Lung (tissue), 12 donors: ENCODE data around the gene FBXL13. TPM values are rescaled to one million over a fixed set of nuclear protein-coding genes. Genes with fewer than 3 reads are reported as not detected.

Experiments used
- ATAC-seq: fragments of 200-7000 bp; cut with Tn5 transposase; one replicate; pipeline ENCODE4 v1.9.1; 2020; ENCODE audit warnings: moderate number of reproducible peaks; ENCODE audit not compliant: insufficient read depth, low FRiP score
- DNase-seq, 3 donors: peaks; one replicate each; pipeline ENCODE4 v3.0.0-alpha.2; 2013 to 2017
- H3K27ac ChIP-seq, 2 donors: one replicate each; pipeline ENCODE4 v1.5.1; 2013; ENCODE audit warnings: mild to moderate bottlenecking in 2 of 2, moderate library complexity in 2 of 2, control low read depth in 1 of 2, inconsistent platforms in 1 of 2, low read depth in 1 of 2, low read length in 1 of 2
- H3K27me3 ChIP-seq, 3 donors: one replicate each; pipeline ENCODE4 v1.5.1; 2013; ENCODE audit warnings: low read length in 2 of 3; ENCODE audit not compliant: control insufficient read depth in 3 of 3, insufficient read depth in 3 of 3
- H3K36me3 ChIP-seq, 4 donors: one replicate each; pipeline ENCODE4 v1.5.1; 2013; ENCODE audit warnings: low read length in 4 of 4, mild to moderate bottlenecking in 1 of 4, moderate library complexity in 1 of 4; ENCODE audit not compliant: control insufficient read depth in 4 of 4, insufficient read depth in 4 of 4
- H3K4me1 ChIP-seq, 5 donors: one replicate each; pipeline ENCODE4 v1.5.1; 2013; ENCODE audit warnings: low read length in 5 of 5, mild to moderate bottlenecking in 2 of 5, moderate library complexity in 1 of 5; ENCODE audit not compliant: control insufficient read depth in 5 of 5, insufficient read depth in 5 of 5
- H3K4me3 ChIP-seq: one replicate; pipeline ENCODE4 v1.5.1; 2013; ENCODE audit warnings: mild to moderate bottlenecking, control low read depth, moderate library complexity
- H3K9ac ChIP-seq, 2 donors: one replicate each; pipeline ENCODE4 v1.5.1; 2013; ENCODE audit warnings: low read length in 2 of 2, control low read depth in 1 of 2; ENCODE audit not compliant: insufficient read depth in 1 of 2
- H3K9me3 ChIP-seq, 4 donors: one replicate each; pipeline ENCODE4 v1.5.1; 2013; ENCODE audit warnings: low read length in 3 of 4, mild to moderate bottlenecking in 1 of 4, moderate library complexity in 1 of 4; ENCODE audit not compliant: control insufficient read depth in 4 of 4, insufficient read depth in 3 of 4
- CTCF ChIP-seq: IDR thresholded peaks from 2 replicates; pipeline ENCODE4 v1.5.1; 2012; ENCODE audit warnings: mild to moderate bottlenecking; ENCODE audit errors: control extremely low read depth, extremely low read depth
- WGBS, 2 donors: extraction: QIAGEN DNeasy Blood & Tissue Kit; methylation state at CpG; one replicate each; pipeline ENCODE4 v1.1.7; 2013; 5-methylcytosine and 5-hydroxymethylcytosine counted together
- polyA plus RNA-seq, 2 donors: library from polyadenylated mRNA; stranded (reverse); fragments of 200-250 nt; gene quantifications; one replicate each; pipeline ENCODE4 v1.2.1, GENCODE V29; 2013
- total RNA-seq, 2 donors: library from RNA; depleted of rRNA in 1 of 2; stranded (reverse); fragments of >200 nt in 1 of 2; gene quantifications; one replicate each; pipeline ENCODE4 v1.2.1, GENCODE V29; 2014 to 2021
- donor health status: control.
- donor health status: control.
- donor health status: Bipolar disorder and iron deficiency.
- donor health status: healthy.
- donor health status: DM: yes; HTN: yes; CAD: no.

The FBXL13 gene
- total and polyA plus RNA-seq, 4 donors: 0.61 to 12.3 (median 3.7) TPM

- Histone ChIP-seq H3K9ac (no peak overlapping the region), H3K4me1 (peaks cover 0 to 61% (median 33%) of the 10 kb centered on the region in 5 donors), H3K27ac (peak overlapping the region in 1 of 2 donors; percentile 66), H3K9me3 (no peaks in the 10 kb centered on the region), H3K36me3 (peaks cover 0 to 27% (median 8%) of the 10 kb centered on the region in 4 donors), H3K27me3 (no peaks in the 10 kb centered on the region), H3K4me3 (no peak overlapping the region)
- TF ChIP-seq CTCF: no peak
- DNase-seq (peak; percentile 70 to 83 (median 79)), ATAC-seq (peak; percentile 62)
- 73 to 83% methylated on average over 15 of the region's 15 CpGs for WGBS, 2 donors
These were observed 140.8 kb downstream of the FBXL13 start for GRCh38 chr7:102933763-102934162.

GRCh38 chr7:102931757-102932156, 142.8 kb downstream of the FBXL13 start:
- WGBS, 2 donors: 71 to 78% methylated on average over 1 of the region's 1 CpG
- DNase-seq: no peak

GRCh38 chr7:102927312-102927933, 147.2 kb downstream of the FBXL13 start:
- H3K27me3 ChIP-seq: no peaks in the 10 kb centered on the region
- H3K36me3 ChIP-seq: peaks cover 0 to 15% (median 3%) of the 10 kb centered on the region in 4 donors
- H3K9me3 ChIP-seq: no peaks in the 10 kb centered on the region
- H3K27ac ChIP-seq: no peak overlapping the region
- 40 to 53% methylated on average over 2 of the region's 2 CpGs for WGBS, 2 donors
- ATAC-seq (no peak), DNase-seq (no peak)
- no peak overlapping the region for H3K4me3 ChIP-seq
- H3K9ac ChIP-seq: no peak overlapping the region
- peaks cover 0 to 58% (median 11%) of the 10 kb centered on the region in 5 donors for H3K4me1 ChIP-seq
- no peak for TF ChIP-seq CTCF

More at GRCh38 chr7:102931757-102932156, 142.8 kb downstream of the FBXL13 start:
- TF ChIP-seq CTCF: no peak
- H3K27me3 ChIP-seq: no peaks in the 10 kb centered on the region
- H3K9me3 ChIP-seq: no peaks in the 10 kb centered on the region
- H3K4me3 ChIP-seq: no peak overlapping the region
- no peak overlapping the region for H3K27ac ChIP-seq
- ATAC-seq: no peak
- no peak overlapping the region for H3K9ac ChIP-seq
- peaks cover 0 to 70% (median 28%) of the 10 kb centered on the region in 5 donors for H3K4me1 ChIP-seq
- H3K36me3 ChIP-seq: peaks cover 0 to 23% (median 10%) of the 10 kb centered on the region in 4 donors

GRCh38 chr7:102926783-102927140, 147.8 kb downstream of the FBXL13 start:
- Histone ChIP-seq H3K27ac (no peak overlapping the region), H3K9ac (no peak overlapping the region), H3K4me3 (no peak overlapping the region), H3K27me3 (no peaks in the 10 kb centered on the region), H3K9me3 (no peaks in the 10 kb centered on the region), H3K36me3 (peaks cover 0 to 15% (median 3%) of the 10 kb centered on the region in 4 donors), H3K4me1 (peaks cover 0 to 51% (median 10%) of the 10 kb centered on the region in 5 donors)
- ATAC-seq (no peak), DNase-seq (no peak)
- TF ChIP-seq CTCF: no peak
